ENCODE measurements around the gene CAMTA1. TPM values are rescaled to one million over a fixed set of nuclear protein-coding genes. Genes with fewer than 3 reads are reported as not detected.

The CAMTA1 gene
- total RNA-seq, 1 donor from 2014 or later, result 47.9 TPM

DNA sequence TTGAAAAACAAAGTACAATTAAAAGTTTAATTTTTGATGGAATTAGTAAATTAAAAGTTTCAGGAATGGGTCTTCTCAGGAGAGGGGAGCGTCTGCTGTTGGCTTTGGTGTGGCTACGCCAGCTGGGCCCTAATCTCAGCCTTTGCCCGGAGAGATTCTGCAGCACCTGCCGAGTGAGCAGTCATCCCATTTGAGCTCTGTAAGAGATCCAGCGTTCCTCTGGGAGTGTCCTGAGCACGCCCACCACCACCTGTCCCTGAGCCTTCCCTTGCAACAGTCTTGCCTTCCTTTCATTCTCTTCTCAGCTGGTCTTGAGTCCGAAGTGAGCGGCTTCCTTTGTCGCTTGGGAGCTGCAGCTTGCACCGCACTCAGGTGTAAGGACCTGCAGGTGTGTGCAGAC lies 263.1 kb downstream of the CAMTA1 start:
- ATAC-seq, result no peak
- DNase-seq, result no peak
- H3K9me3 ChIP-seq, result no peaks in the 10 kb centered on the region
- TF ChIP-seq, protein P1, sequence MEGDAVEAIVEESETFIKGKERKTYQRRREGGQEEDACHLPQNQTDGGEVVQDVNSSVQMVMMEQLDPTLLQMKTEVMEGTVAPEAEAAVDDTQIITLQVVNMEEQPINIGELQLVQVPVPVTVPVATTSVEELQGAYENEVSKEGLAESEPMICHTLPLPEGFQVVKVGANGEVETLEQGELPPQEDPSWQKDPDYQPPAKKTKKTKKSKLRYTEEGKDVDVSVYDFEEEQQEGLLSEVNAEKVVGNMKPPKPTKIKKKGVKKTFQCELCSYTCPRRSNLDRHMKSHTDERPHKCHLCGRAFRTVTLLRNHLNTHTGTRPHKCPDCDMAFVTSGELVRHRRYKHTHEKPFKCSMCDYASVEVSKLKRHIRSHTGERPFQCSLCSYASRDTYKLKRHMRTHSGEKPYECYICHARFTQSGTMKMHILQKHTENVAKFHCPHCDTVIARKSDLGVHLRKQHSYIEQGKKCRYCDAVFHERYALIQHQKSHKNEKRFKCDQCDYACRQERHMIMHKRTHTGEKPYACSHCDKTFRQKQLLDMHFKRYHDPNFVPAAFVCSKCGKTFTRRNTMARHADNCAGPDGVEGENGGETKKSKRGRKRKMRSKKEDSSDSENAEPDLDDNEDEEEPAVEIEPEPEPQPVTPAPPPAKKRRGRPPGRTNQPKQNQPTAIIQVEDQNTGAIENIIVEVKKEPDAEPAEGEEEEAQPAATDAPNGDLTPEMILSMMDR (IDR thresholded peaks at IDR 0.05), result no peak
- peaks cover 7% of the 10 kb centered on the region for H3K27me3 ChIP-seq (ENCODE audit: low read depth)
- no peaks in the 10 kb centered on the region for H3K36me3 ChIP-seq
- no peaks in the 10 kb centered on the region for H3K4me1 ChIP-seq
- intact Hi-C loops (cut with DNase I), result loop anchor here (10.0 kb wide), 1 partner anchor 596 kb away; no protein-coding TSS in a partner anchor
- no peak overlapping the region for H3K4me3 ChIP-seq
- H3K27ac ChIP-seq, result no peak overlapping the region

DNA sequence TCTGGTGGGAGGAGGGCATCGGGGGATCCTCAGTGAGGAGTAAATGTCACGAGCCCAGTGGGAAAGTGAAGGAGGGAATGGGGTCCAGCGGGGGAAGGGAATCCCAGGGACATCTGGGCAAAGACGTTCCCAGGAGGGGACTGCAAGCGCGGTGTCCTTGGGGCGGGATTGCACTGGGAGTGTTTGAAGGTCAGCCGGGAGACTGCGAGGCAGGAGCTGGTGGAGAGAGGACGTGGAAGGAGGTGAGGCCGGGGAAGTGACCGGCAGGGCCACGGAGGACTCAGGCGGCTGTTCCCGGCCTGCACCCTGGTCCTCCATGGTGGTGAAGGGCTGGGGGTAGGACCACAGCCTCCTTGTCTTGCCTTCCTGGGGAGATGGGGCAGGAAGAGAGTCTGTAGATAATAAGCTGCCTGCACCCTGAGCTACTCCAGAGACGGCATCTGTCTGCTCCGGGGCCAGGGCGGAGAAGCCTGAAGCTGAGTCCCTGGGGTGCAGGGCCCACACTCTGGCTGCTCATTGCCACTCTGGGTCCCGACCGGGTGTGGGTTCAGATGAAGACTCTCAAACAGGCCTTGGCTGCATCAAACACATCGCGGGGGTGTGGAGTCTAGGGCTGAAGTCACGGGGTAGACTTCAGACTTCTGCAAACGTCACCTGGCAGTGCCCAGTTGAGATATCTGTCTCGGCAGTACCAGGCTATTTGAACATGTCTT lies 264.8 kb downstream of the CAMTA1 start:
- intact Hi-C loops (cut with DNase I), result loop anchor here (10.0 kb wide), 1 partner anchor 595 kb away; no protein-coding TSS in a partner anchor
- ATAC-seq, result no peak

DNA sequence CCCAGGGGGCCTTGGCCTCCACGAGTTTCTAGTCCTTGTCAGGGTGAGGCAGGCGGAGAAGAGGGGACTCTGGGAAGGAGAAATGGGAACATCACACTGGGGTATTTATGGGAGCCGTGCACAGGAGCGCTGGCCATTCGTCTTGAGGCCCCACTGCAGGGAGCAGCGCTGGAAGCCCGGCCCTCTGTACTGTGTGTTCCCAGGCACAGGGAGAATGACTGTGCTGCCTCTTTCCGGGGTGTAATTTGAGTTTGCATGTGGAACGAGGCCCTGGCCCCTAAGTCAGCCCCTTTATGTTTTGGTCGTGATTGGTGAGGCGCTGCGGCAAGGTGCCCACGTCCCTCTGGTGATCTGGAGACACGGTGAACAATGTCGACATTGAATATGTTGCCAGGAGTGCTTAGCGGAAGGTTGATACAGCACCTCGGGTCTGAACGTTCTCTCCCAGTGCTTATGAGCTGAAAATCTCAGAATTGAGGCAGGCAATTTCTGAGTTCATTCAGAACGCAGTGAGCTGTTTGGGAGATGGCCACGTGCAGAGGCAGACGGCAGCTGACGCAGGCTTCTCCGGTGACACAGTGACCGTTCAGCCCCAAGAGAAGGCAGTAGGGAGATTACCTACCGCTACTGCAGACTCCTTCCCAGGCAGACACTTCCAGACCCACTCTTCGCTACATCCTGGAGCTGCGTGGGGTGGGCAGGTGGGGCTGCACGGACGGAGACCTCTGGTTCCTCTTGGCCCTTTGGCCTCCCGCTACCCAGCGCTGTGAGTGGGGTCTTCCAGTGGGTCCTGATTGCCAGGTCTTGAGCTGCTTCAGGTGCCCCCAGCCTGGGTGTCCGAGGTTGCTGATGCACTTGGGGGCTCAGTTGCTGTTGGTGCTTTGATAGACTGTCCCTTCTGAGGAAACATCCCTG lies 265.8 kb downstream of the CAMTA1 start:
- no peaks in the 10 kb centered on the region for H3K27me3 ChIP-seq (ENCODE audit: low read depth)
- TF ChIP-seq, protein P1 (IDR thresholded peaks at IDR 0.05), result no peak
- H3K27ac ChIP-seq, result no peak overlapping the region
- H3K4me1 ChIP-seq, result no peaks in the 10 kb centered on the region
- ATAC-seq, result no peak
- intact Hi-C loops (cut with DNase I), result no loop called here
- DNase-seq, result no peak
- H3K9me3 ChIP-seq, result no peaks in the 10 kb centered on the region
- H3K36me3 ChIP-seq, result no peaks in the 10 kb centered on the region
- H3K4me3 ChIP-seq, result no peak overlapping the region

More for the DNA sequence above, 264.8 kb downstream of the CAMTA1 start:
- no peaks in the 10 kb centered on the region for H3K4me1 ChIP-seq
- H3K9me3 ChIP-seq, result no peaks in the 10 kb centered on the region
- TF ChIP-seq, protein P1 (IDR thresholded peaks at IDR 0.05), result no peak
- no peaks in the 10 kb centered on the region for H3K27me3 ChIP-seq (ENCODE audit: low read depth)
- no peak overlapping the region for H3K4me3 ChIP-seq
- no peak for DNase-seq
- H3K36me3 ChIP-seq, result no peaks in the 10 kb centered on the region
- H3K27ac ChIP-seq, result no peak overlapping the region

DNA sequence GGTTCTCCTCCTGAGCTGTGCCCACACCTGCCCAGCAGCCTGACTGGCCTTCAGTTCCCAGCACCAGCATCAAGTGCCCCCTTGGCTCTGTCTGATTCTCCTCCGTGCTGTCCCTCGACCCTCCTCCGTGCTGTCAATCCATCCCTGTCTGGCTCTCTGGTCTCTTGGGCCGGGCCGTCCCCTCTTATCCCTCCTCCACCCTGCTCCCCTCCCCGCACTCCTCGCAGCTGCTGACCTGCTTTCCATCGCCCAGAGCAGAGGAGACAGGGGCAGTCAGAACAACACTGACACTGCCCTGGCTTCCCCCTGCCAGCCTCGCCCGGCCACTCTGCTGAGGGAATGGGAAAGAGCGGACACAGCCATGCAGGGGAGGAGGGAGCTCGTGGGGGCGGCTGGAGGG lies 267.4 kb downstream of the CAMTA1 start:
- intact Hi-C loops (cut with DNase I), result no loop called here
- no peak for ATAC-seq
- H3K27ac ChIP-seq, result no peak overlapping the region
- TF ChIP-seq, protein P1 (IDR thresholded peaks at IDR 0.05), result no peak
- H3K36me3 ChIP-seq, result no peaks in the 10 kb centered on the region
- H3K4me3 ChIP-seq, result no peak overlapping the region
- H3K9me3 ChIP-seq, result no peaks in the 10 kb centered on the region
- no peak for DNase-seq
- no peaks in the 10 kb centered on the region for H3K27me3 ChIP-seq (ENCODE audit: low read depth)
- no peaks in the 10 kb centered on the region for H3K4me1 ChIP-seq

DNA sequence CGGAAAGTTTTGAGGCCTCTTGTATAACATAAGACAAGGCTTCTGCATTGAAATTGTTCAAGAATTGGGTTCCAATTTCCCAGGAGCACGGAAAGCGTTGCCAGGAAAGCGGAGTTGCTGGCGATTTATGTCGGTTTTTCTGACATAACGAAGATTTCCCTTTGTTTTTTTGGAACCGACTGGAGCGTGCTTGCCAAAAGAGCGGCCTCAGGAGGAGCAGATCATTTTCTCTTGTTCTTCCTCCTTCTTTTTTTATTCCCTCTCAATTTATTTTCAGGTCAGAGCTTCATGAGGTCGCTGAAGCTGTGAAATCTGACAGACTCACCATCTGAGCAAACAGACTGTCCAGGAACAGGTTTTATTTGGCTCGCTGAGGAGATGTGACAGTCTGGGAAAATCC lies 275.5 kb downstream of the CAMTA1 start:
- H3K9me3 ChIP-seq, result no peaks in the 10 kb centered on the region

More for the DNA sequence above, 275.5 kb downstream of the CAMTA1 start:
- intact Hi-C loops (cut with DNase I), result no loop called here
- no peaks in the 10 kb centered on the region for H3K4me1 ChIP-seq
- TF ChIP-seq, protein P1 (IDR thresholded peaks at IDR 0.05), result no peak
- DNase-seq, result no peak
- no peak for ATAC-seq
- no peaks in the 10 kb centered on the region for H3K27me3 ChIP-seq (ENCODE audit: low read depth)
- no peak overlapping the region for H3K27ac ChIP-seq
- no peak overlapping the region for H3K4me3 ChIP-seq
- H3K36me3 ChIP-seq, result no peaks in the 10 kb centered on the region

All from lower lobe of right lung (tissue), 2 donors.